ENCODE results near the gene CDKL5.

CDKL5 gene

DNA sequence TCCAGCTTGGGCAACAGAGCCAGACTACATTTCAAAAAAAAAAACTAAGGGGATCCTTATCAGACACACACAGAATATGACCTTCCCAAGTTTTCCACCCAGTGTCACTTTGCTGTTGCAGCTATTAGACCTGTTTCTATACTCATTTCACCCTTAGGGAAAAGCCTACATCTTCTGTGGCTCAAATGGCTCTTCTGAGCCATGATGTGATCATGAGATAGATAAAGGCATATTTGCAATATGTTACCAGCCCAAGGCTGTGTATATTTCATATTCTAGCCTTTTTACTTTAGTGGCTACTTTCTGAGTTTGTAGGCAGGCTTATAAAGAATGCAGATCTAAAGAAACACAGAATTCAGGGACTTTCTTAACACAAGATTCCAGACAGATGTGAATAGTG lies 227.2 kb downstream of the CDKL5 start:
- no peak for DNase-seq

DNA sequence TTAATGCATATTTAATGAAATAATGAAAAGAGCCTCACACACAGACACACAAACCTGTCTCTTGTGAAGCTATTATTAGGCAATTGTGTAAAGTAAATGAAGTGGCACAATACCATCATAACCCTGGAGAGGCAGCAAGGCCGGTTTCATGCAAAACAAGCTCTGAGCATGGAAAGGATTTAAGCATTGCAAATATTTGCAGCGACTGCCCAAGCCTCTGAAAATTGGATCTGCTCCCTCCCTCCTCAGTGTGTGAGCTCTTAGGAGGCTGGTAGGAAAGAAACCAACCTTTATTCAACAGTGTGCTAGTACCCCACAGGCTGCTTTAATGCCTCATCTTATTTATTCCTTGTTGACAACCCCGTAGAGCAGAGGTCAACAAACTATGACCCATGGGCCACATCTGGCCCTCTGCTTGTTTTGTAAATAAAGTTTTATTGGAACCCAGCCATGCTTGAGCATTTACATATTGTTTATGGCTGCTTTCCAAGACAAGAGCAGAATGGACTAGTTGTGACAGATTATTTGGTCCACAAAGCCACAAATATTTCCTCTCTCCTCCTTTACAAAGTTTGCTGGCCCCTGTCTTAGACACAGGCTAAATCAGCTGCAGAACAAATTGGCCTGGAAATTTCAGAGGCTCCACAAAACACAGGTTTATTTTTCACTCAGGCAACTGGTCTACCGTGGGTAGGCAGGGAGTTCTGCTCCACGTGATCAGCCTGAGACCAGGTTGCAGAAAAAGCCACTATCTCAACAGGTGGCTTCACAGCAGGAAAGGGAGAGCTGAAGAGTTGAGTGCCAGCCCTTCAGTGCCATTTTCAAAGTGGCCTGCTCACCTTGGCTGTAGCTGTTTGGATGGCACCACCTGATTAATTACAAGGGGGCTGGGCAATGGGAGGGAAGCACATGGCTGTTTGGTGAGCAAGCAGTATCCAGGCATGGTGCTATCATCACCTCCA lies 229.7 kb downstream of the CDKL5 start:
- DNase-seq, result no peak

DNA sequence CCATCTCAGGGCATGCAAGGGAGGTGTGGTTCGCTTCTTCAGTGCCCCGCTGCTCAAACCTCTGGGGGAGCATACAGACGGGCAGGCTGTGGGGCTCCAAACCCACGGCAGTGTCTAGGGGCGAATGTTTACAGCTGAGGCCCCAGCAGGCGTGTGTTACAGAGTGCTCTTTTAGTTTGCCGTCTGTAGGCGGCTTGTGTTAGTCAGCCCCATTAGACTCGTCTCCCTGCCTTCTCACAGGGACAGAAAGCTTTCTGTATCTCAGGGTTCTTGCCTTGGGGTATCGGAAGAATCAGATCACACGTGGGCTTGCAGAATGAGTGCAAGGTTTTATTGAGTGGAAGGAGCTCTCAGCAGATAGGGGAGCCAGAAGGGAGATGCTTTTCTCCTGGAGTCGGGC lies 235.9 kb downstream of the CDKL5 start:
- DNase-seq, result no peak

DNA sequence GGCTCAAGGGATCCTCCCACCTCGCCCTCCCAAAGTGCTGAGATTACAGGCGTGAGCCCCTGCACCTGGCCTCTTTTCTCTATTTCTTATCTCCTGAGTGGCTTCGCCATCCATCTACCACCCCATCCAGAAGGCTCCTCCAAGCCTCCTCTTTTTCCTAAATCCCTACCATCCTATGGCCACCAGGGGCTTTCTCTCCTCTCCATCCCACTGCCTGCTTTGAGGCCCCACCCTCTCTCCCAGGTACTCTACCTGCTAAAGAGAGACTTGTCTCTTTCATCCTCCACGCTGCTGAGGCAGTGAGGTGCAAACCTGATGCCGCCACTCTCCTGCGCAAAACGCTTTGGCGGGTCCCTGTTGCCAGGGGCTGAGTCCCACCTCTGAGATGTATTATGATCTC lies 239.5 kb downstream of the CDKL5 start:
- no peak for DNase-seq

DNA sequence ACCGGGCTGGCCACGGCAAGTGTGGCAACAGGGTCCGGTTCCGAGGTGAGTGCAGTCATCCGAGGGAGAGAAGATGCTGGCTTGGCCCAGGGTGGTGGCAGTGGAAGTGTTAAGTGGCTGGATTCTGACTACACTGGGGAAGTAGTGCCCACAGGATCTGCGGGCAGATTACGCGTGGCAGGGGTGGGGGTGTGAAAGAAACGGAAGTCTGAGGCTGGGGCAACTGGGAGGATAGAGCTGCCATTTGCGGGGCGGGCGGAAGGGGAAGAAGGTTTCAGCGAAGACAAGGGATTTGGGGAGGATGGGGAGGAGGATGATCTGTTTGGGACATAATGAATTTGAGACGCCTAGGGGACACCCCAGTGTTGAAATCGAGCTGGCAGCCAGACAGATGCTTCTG lies 241.2 kb downstream of the CDKL5 start:
- no peak for DNase-seq

DNA sequence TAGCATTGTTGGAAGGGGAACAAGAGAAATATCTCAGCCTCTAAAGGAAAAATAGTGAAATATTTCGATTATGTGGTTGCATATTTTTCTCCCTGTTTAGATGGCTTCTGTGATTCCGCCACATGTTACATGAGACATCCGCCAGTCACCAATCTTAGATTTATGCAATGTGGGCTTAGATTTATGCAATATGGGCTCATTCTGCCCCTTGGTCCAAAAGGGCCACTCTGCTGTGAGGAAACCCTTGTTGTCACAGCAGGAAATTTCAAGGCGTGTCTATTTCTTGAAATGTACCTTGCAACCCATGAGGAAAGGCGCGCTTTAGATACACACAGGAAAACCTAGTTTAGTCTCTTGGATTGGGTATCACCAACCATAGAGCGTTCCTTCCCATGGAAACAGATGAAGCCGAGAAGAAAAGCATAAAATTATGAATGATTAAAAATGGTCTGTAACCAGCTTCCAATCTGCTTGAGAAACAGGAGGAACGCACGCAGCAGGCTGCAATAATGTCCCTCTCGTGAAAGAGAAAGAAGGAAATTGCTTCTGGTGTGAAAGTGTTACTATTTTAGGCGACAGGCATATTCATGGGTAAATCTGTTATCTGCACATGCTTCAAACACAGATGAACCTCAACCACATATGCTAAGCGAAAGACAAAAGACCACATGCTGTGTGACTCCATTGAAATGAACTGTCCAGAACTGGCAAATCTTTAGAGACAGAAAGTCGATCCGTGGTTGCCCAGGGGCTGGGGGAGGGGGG lies 242.8 kb downstream of the CDKL5 start:
- DNase-seq, result no peak

DNA sequence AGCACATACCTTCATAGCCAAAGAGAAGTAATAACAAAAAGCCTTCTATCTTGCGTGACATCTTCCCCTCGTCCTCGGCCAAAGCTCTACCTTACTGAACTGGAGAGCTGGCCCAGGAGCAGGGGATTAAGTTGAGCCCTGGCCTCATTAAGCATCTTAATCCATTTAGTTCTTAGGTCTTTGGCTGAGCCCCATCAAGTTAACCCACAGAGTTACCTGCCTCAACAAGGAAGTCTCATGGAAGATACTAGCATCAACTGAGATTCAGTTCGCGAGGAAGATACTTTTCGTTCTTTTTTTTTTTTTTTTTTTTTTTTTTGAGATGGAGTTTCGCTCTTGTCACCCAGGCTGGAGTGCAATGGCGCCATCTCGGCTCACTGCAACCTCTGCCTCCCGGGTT lies 246.6 kb downstream of the CDKL5 start, which contains the start of gene RS1:
Gene RS1, minus strand, starts transcription at position 101 of the 400 bp plus-strand sequence. Its CDS starts 40 bp downstream, at position 61.
- DNase-seq, result no peak

DNA sequence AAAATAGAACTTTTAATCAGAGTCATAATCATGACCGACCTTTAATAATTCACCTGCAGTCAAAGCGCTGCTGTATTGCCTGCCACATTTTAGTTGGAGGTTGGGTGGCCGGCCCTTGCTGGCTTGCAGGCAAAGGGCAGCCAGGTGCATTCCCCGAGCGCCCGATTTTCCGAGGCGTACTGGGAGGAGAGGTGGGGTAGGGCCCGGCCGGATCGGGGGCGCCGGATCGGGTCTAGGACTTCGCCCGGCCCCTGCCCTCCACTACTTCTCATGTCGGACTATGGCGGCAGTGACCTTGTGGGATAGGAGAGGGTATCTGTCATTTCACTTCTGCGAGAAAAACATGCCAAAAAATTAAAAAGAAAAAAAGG lies 249.0 kb downstream of the CDKL5 start:
- peak; percentile 49 for DNase-seq

DNA sequence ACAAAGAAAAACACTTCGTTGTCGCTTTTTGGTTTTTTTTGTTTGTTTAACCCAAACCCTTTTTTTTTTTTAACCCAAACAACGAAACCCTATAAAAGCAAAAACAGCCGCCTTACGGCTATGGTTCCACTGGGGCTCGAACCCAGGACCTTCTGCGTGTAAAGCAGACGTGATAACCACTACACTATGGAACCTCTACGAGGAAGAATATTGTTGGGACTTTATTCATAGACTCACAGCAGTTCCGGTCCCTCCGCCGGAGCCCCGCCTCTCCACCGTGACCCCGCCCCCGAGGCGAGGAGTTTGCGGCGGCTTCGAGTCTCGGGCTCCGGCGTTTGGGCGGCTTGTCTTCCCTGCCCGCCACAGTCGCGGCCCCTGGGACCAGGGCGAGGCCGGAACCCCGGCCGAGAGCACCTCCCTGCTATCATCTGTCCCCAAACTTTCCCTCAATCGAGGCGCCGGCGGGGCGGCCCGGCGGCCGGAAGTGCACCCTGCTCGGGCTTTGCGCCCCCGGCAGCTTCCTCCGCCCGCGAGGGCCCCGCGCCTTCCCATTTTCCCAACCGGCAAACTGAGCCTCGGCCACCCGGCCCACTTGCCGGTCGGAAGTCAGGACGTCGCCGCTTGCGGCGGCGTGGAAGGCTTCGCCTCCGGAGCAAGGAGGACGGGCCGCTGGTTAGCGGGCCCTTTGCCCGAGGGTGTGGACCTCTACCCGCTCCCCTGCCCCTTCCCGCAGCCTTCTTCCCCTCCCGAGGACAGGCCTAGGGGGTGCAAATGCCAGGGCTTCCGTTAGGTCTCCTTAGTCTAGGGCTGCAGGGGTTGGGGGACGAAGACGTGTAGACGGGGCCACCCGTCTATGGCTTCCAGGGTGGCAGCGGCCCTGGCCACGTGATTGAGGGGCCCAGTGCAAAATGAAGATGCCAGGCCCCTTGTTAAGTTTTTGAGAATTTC lies 249.7 kb downstream of the CDKL5 start:
- peak; percentile 89 for DNase-seq

DNA sequence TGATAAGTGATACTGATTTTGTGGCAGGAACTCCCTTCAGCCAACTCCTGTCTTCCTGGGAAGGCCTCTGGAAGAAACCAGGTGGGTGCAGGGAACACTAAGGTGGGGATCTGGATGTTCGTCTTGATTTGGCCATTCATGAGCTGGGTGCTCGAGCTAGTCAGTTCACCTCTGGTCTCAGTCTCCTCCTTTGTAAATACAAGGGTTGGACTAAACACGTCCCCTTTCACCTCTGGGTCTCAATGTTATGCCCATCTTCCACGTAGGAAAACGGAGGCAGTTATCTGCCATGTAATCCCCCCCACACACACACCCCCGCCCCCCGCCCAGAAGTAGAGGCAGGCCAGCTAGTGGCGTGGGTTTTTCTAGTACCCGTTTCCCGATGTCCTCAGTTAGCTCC lies 250.6 kb downstream of the CDKL5 start:
- DNase-seq, result no peak

DNA sequence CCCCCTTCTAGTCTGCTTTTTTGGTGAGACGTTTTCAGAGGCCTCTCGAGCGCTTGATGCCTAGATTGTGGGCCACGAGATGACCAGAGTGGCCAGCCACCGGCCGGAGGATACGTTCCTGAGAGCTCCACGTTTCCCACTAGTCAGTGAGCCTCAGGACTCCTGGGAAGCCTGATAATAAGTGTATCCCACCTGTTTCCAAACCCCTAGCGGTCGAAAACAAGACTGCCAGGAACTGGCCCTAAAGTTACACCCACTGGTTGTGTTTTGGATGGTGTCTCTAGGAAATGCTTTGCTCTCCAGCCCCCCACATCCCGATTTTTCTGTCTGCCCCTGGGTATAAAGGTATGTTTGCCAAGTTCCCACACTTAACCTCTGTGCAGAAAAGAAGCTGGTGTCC lies 251.1 kb downstream of the CDKL5 start:
- DNase-seq, result no peak

DNA sequence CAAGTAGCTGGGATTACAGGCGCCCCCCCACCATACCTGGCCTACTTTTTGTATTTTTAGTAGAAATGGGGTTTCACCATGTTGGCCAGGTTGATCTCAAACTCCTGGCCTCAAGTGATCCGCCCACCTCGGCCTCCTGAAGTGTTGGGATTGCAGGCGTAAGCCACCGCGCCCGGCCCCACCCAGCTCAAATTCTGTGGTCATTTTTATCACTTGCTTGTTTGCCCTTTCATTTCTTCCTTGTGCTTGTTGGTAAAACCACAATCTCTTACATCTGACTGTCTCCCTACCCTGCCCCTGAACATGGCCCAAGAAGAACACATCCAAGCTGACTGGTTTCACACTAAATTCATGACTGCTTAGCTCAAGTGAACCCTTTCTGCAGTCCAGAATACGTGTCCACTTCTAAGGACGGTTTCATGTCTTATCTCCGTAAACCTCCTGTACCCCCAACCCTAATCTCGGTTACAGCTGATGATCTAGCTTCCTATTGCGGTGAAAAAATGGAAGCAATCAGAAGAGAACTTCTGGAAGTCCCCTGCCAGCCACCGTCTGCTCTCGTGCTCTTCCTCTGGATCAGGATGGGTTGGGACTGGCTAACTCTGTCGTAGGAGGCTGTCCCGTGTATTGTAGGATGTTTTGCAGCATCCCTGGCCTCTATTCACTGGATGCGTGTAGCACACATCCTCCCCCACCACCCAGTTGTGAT lies 251.9 kb downstream of the CDKL5 start:
- no peak for DNase-seq

DNA sequence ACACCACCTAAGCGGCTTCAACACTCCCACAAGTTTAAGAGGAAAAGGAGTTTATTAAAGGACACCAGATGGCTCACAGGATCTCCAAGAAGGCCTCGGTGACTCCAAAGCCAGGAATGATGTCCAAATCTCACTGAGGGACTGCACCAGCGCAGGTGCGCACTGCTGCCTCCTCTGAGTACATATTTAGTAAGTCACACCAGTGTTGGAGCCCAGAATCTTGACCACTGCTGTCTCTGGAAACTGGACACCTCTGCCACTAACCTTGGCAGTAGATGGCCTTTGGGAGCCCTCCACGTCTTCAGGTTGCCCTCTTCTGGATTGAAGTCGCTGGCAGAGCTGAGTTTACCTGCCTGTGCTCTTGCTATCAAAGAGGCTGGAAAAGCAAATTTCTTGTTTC lies 256.6 kb downstream of the CDKL5 start:
- DNase-seq, result no peak

DNA sequence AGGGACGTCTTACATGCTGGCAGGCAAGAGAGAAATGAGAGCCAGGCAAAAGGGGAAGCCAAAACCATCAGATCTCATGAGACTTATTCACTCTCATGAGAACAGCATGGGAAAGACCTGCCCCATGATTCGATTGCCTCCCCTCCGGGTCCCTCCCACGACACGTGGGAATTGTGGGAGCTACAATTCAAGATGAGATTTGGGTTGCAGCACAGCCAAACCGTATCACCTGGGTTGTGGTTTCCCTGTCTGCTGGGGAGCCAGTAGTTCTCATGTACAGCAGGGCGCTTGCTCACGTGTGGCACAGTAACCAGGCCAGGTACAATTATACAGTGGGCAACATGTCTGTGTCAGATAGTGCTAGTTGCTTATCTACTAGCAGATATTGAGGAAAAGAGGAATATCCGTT lies 257.6 kb downstream of the CDKL5 start:
- no peak for DNase-seq

DNA sequence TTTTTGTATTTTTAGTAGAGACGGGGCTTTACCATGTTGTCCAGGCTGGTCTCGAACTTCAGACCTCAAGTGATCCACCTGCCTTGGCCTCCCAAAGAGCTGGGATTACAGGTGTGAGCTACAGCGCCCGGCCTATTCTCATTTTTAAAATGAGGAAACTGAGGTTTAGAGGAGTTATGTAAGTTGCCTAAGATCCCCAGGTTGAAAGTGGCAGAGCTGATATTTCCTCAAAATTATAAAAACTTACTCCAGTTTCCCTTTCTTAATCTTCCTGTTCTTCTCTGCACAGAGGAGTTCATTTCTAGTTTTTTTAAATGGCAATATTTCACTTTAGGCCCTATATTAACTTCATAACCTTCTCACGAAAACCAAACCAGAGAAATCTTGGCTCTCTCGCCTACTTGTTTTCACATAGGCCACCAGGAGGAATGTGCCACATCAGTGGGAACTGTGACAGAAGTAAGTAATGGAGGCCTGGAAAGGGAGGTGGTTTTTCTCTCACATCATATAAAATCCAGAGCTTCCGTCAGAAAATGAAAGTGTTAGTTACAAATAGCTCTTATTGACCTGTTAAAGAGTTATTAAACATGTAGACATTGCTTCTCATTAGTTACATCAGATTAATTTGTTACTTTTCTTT lies 262.6 kb downstream of the CDKL5 start:
- DNase-seq, result no peak

DNA sequence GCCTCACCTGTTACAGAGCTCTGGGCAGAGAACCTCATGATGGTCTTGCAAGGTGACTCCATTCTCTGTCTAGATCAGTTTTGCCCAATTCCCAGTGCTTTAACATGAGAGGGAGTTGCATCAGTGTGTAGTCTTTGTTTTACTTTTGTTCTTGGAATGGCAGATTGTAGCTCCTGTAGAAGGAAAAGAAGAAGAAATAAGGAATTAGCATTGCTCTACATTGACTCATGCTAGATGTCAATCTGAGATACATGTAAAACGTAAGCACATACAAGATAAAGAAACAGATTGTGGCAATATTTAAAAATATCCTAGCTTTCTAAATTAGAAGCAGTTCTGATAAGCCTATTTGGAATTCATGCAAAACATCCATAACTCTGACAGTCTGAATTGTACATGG lies 266.0 kb downstream of the CDKL5 start:
- DNase-seq, result no peak

DNA sequence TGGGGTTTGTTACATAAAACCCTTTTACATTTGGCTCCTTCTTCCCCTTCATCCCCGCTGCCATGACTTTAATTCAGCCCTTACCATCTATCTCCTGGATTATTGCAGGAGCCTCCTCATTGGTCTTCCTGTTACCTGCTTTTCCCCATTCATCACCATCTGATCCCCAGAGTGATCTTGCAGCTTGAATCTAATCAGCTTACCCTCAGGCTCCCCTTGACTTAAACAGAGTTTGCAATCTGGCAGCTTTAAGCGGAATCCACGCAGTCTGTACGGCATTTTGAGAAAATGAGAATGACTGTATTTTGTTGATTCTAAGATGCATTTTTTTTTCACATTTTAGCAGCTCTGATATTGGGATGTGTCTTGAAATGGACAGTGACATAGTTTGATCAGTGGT lies 267.1 kb downstream of the CDKL5 start:
- no peak for DNase-seq

DNA sequence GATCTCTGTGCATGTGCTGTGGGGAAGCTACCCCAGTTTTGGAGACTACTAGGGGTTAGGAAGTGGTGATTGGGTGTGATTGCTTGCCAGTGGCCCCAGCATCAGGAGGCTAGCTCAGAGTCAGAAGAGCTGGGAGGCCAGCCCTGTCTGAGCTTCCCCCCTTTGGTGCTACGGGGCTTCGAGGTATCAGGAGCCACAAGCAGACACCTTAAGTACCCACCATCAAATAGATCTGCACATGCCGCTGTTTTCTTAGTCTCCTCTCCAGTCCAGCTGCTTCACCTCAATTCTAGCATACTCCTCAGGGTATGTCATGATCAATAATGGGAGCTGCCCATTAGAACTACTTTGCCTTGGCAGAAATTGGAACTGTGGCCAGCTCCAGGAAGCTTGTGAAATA lies 271.2 kb downstream of the CDKL5 start:
- no peak for DNase-seq

DNA sequence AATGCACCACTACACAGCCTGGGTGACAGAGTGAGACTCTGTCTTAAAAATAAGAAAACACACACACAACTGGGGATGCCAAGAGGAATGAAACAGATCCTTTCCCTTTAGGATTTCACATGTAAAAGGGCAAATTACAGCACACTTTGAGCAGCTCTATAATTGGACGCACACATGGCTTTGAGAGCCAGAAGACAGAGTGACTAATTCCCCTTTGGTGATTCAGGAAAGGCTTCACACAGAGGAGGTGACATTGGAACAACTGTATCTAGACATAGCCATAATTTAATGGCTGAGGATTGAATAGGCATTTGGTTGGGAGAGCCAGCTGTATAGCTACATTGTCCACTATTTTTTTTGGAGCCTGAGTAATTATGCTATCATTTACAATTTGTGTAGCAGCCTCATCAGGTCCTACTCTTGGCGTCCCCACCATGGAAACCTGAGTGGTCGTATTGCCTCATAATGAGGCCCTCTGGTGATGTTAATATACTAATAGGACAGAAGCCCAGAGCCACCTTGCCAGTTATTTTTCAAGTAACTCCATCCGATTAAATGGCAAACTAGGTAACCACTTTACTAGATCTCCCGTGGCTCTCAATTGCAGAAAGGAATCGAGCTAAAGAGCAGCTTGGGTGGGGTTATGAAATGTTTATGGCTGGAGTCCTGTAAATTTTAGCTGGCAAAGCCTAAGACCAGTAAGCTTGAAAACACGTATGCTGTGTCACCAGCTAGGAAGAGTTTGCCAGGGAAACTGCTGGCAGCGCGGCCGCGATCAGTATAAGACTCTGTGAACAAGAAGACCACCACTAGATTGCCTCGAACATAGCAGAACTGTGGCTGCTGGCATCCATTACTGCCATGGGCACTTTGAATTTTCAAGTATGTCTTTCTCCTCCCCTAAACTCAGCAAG lies 273.6 kb downstream of the CDKL5 start:
- no peak for DNase-seq

DNA sequence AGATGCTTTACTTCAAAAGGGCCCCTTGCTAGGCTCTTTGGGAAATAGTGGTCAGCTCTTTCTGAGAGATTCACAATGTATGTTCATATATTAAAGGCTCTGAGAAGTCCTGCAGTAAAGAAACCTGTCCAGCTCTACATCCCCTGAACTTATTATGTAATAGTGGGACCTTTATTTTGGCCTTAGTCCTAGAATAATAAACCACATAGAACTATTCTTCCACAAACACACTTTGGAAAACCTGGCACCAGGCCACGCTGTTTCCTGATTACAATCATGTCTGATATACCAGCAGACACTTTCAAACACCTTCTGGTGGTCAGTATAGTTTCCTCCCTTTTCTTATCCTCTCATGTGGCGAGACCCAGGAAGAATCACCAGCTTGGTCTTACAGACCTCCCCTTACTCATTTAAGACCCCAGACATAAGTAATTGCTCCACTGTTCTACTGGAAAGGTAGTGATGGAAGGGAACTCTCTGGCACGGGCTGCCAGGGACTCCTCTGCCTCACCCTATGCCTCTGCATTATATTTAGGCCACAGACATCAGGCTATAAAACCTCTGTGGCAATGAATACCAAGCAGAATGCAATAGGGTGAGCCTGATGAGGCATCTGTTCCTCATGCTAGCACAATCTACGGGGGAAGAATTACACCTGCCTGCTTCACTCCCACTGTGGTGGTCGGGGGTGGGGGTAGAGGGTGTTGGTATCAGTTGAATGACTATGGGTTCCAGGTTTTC lies 276.4 kb downstream of the CDKL5 start:
- DNase-seq, result no peak
